Measurements from ENCODE around the gene ZIC2. TPM values are rescaled to one million over a fixed set of nuclear protein-coding genes. Genes with fewer than 3 reads are reported as not detected.

ZIC2 gene
- total and polyA plus RNA-seq, 4 donors: 0.18 TPM; not detected in 3

DNA sequence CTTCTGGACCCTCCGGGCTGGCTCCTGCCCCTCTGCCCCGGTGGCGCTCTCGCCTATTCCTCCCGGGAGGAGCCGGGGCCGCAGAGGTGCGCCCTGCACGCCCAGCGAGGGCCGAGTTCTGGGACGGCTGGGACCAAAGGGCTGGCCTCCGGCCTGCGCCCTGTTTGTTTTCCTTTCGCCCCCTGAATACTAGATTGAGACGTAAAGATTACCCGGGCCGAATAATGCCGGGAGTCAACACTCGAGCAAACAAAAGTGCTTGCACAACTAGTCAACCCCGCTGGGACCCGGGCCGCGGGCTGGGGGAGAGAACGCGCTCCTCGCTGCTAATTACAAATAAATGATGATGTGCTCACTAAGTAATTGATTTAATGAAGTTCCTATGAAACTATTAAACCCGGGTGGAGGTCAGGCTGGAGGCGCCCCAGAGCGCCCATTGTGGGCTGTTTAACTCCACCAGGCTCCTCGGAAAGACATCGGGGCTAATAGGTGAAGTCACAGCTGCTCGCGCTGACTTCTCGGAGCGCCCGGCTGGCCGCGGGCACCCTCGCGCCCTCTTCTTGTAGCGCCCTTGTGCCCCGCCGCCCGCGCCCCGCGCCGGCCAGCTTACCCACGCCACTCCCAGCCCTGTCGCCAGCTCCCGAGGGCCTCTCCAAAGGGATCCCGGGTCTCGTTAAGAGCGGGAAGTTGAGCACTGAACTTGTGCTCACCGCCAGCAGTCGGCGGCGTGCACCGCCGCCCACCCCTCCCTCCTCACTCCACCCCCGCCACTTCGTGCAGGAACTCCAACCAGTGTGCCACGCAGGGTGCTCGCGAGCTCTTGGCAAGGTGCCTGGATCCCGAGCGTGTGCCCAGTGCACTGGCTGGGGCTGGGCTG is 24.9 kb upstream of the ZIC2 start:
- no peak for ATAC-seq (ENCODE audit: low FRiP score)

DNA sequence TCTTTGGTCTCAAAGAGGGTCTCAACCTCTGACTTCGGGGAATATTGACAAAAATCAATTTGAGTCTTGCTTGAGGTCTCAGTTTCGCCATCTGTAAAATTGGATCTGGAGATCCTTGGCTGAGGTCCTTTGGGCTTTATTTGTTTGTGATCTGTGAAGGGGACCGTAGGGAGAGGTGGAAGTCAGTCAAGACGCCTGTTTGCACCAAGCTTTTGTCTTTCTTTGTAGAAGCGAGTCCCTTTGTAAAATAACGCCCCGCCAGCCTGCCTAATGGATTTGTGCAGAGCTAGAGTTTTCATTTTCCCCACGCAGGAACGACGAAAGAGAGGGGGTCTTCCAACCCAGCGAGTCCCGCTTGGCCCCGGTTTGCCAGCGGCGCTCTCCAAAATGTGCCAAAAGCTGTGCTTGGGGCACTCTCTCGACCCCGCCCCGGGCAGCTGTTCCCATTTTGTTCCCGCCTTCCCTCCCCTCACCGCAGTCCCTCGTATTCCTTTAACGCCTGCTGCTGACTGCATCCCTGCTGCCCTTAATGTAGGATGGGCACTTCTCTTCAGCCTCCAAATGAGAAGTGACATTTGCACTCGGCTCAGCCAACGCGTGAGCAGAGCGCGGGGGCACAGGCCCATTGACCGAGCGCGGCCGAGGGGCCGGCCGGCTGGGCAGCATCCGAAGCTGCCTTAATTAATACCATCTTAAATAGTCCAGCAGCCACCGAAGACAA is 23.0 kb upstream of the ZIC2 start:
- Histone ChIP-seq H3K4me3 (ENCODE audit: low read length in 2 of 2) (no peak overlapping the region), H3K9me3 (ENCODE audit: control insufficient read depth, low read length) (no peaks in the 10 kb centered on the region), H3K27ac (ENCODE audit: low read depth in 1 of 2, low read length in 2 of 2) (no peak overlapping the region), H3K4me1 (ENCODE audit: control insufficient read depth in 1 of 2, insufficient read depth in 2 of 2, low read length in 2 of 2) (no peaks in the 10 kb centered on the region), H3K36me3 (ENCODE audit: control insufficient read depth in 1 of 2, insufficient read depth in 2 of 2, low read length in 1 of 2) (no peaks in the 10 kb centered on the region), H3K27me3 (ENCODE audit: control insufficient read depth in 1 of 2, insufficient read depth in 2 of 2, low read length in 1 of 2) (no peaks in the 10 kb centered on the region)
- WGBS, 2 donors: 13 to 14% methylated on average over 35 of the region's 35 CpGs
- no peak for ATAC-seq (ENCODE audit: low FRiP score)
- intact Hi-C loops (cut with DNase I): no loop called here
- DNase-seq: no peak

More for the DNA sequence above, 24.9 kb upstream of the ZIC2 start:
- intact Hi-C loops (cut with DNase I): no loop called here
- WGBS, 2 donors: 2 to 3% methylated on average over 61 to 68 of the region's 68 CpGs
- no peak for DNase-seq
- no peaks in the 10 kb centered on the region for H3K36me3 ChIP-seq (ENCODE audit: control insufficient read depth in 1 of 2, insufficient read depth in 2 of 2, low read length in 1 of 2)
- H3K27ac ChIP-seq (ENCODE audit: low read depth in 1 of 2, low read length in 2 of 2): no peak overlapping the region
- H3K27me3 ChIP-seq (ENCODE audit: control insufficient read depth in 1 of 2, insufficient read depth in 2 of 2, low read length in 1 of 2): no peaks in the 10 kb centered on the region
- H3K4me3 ChIP-seq (ENCODE audit: low read length in 2 of 2): no peak overlapping the region
- no peaks in the 10 kb centered on the region for H3K9me3 ChIP-seq (ENCODE audit: control insufficient read depth, low read length)
- H3K4me1 ChIP-seq (ENCODE audit: control insufficient read depth in 1 of 2, insufficient read depth in 2 of 2, low read length in 2 of 2): no peaks in the 10 kb centered on the region

GRCh38 chr13:99959127-99959539 is 22.5 kb upstream of the ZIC2 start:
- no peaks in the 10 kb centered on the region for H3K27me3 ChIP-seq (ENCODE audit: control insufficient read depth in 1 of 2, insufficient read depth in 2 of 2, low read length in 1 of 2)
- H3K36me3 ChIP-seq (ENCODE audit: control insufficient read depth in 1 of 2, insufficient read depth in 2 of 2, low read length in 1 of 2): no peaks in the 10 kb centered on the region
- no peaks in the 10 kb centered on the region for H3K9me3 ChIP-seq (ENCODE audit: control insufficient read depth, low read length)
- intact Hi-C loops (cut with DNase I): no loop called here
- DNase-seq (no peak), ATAC-seq (ENCODE audit: low FRiP score) (no peak)
- H3K4me3 ChIP-seq (ENCODE audit: low read length in 2 of 2): no peak overlapping the region
- WGBS, 2 donors: 20% methylated on average over 10 of the region's 10 CpGs
- H3K27ac ChIP-seq (ENCODE audit: low read depth in 1 of 2, low read length in 2 of 2): no peak overlapping the region
- H3K4me1 ChIP-seq (ENCODE audit: control insufficient read depth in 1 of 2, insufficient read depth in 2 of 2, low read length in 2 of 2): no peaks in the 10 kb centered on the region

DNA sequence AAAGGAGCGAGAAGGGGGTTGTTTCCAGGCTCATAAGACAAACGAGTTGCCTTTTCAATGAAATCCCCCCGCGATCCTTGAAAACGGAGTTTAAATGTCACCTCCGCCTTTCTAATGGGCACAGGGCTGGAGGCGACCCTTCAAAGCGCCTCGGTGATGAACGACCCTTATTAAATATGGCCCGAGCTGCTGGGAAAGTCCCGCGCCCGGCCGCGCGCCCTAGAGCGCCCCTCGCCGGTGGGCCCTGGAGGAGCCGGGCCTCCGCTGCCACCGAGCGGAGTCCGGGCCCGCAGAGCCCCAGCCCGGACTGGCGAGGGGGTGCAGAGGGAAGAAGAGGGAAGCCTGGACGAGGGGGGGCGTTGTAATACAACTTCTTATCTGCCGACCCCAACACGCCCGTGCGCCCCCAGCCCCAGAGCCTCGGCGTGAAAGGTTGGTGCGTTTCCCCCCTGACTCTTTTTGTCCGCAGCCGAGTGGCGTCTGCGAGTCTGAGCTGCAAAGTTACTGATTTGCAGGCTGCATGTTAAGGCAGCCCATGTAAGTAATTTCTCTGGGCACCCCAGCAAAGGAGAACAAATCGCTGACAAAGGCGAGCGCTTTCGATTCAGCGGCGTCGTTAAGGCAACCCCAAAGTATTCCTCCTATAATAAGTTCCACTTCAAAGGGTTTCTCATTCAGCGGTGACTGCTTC is 21.9 kb upstream of the ZIC2 start:
- intact Hi-C loops (cut with DNase I): no loop called here
- H3K27ac ChIP-seq (ENCODE audit: low read depth in 1 of 2, low read length in 2 of 2): no peak overlapping the region
- no peaks in the 10 kb centered on the region for H3K27me3 ChIP-seq (ENCODE audit: control insufficient read depth in 1 of 2, insufficient read depth in 2 of 2, low read length in 1 of 2)
- ATAC-seq (ENCODE audit: low FRiP score): no peak
- no peaks in the 10 kb centered on the region for H3K36me3 ChIP-seq (ENCODE audit: control insufficient read depth in 1 of 2, insufficient read depth in 2 of 2, low read length in 1 of 2)
- no peak for DNase-seq
- 5 to 8% methylated on average over 49 of the region's 49 CpGs for WGBS, 2 donors
- H3K9me3 ChIP-seq (ENCODE audit: control insufficient read depth, low read length): no peaks in the 10 kb centered on the region
- H3K4me3 ChIP-seq (ENCODE audit: low read length in 2 of 2): no peak overlapping the region
- no peaks in the 10 kb centered on the region for H3K4me1 ChIP-seq (ENCODE audit: control insufficient read depth in 1 of 2, insufficient read depth in 2 of 2, low read length in 2 of 2)

DNA sequence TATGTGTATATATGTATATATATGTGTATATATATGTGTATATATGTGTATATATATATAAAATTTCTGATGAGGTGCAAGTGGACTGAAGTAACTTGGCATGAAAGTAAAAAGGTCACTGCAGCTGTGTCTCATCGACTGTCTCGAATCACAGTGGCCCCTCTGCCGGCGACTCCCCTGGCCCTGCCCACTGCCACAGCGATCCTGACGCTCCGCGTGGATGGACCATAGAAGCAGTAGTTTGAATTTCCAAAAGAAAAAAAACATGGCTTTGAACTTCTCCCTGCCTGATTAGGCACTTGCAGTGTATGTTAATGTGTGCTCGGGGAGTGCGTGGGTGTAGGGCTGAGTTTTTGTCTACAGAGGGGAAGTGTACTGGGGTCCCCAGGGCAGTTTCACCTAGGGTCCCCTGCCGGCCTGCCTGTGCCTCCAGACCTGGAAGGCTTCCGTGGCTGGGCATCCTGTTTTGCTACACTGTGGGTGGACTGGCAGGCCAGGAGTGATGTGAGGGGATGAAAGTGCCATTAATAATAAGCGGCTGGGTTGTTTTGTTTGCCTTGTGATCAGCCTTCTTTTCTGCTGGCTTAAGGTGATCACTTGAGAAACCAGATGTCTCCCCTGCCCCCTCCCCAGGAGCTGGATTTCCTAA is 20.8 kb upstream of the ZIC2 start:
- no peak overlapping the region for H3K27ac ChIP-seq (ENCODE audit: low read depth in 1 of 2, low read length in 2 of 2)
- no peak for ATAC-seq (ENCODE audit: low FRiP score)
- intact Hi-C loops (cut with DNase I): no loop called here
- H3K4me1 ChIP-seq (ENCODE audit: control insufficient read depth in 1 of 2, insufficient read depth in 2 of 2, low read length in 2 of 2): no peaks in the 10 kb centered on the region
- no peak overlapping the region for H3K4me3 ChIP-seq (ENCODE audit: low read length in 2 of 2)
- DNase-seq: no peak
- WGBS, 2 donors: 17 to 27% methylated on average over 13 of the region's 13 CpGs
- H3K36me3 ChIP-seq (ENCODE audit: control insufficient read depth in 1 of 2, insufficient read depth in 2 of 2, low read length in 1 of 2): no peaks in the 10 kb centered on the region
- no peaks in the 10 kb centered on the region for H3K27me3 ChIP-seq (ENCODE audit: control insufficient read depth in 1 of 2, insufficient read depth in 2 of 2, low read length in 1 of 2)
- no peaks in the 10 kb centered on the region for H3K9me3 ChIP-seq (ENCODE audit: control insufficient read depth, low read length)

DNA sequence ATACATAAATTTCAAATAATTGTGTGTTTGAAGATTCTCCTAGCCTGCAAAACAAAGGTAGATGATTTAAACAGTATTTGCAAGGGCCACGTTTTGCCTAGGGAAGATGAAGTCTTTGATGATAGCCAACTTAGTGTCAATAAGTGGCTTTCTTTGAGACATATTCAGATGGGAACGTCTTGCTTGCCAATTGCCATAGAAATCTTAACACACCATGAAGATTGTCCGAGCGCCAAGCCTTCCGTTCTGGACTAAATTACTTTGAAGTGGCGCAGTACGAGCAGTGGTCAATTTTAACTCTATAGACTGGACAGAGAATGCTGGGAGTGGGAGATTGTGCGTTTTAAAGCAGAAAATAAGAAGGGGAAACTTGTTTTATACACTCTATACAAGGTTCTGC is 19.9 kb upstream of the ZIC2 start:
- no peaks in the 10 kb centered on the region for H3K36me3 ChIP-seq (ENCODE audit: control insufficient read depth in 1 of 2, insufficient read depth in 2 of 2, low read length in 1 of 2)
- no peaks in the 10 kb centered on the region for H3K27me3 ChIP-seq (ENCODE audit: control insufficient read depth in 1 of 2, insufficient read depth in 2 of 2, low read length in 1 of 2)
- intact Hi-C loops (cut with DNase I): no loop called here
- H3K9me3 ChIP-seq (ENCODE audit: control insufficient read depth, low read length): no peaks in the 10 kb centered on the region
- H3K4me1 ChIP-seq (ENCODE audit: control insufficient read depth in 1 of 2, insufficient read depth in 2 of 2, low read length in 2 of 2): no peaks in the 10 kb centered on the region
- H3K27ac ChIP-seq (ENCODE audit: low read depth in 1 of 2, low read length in 2 of 2): no peak overlapping the region
- whole genome bisulfite sequencing, 2 donors: 66 to 69% methylated on average over 8 of the region's 8 CpGs
- DNase-seq: no peak
- no peak overlapping the region for H3K4me3 ChIP-seq (ENCODE audit: low read length in 2 of 2)
- ATAC-seq (ENCODE audit: low FRiP score): no peak

DNA sequence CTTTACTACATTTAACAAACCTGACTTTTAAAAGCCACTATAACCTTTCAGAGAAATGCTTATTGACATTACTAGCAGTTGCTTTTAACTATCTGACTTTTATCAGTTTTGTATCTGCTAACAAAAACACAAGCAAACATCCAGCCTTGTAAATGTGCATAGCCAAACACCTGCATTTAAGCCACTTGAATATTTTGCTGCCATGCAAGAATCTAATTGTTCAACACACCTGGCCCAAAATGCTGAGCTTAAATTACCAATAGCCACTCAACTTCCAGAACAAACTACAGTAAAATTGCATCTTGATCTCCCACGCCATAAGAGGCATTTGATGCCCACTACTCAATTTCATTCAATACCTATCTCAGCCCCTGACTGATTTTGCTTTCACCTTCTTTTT is 19.3 kb upstream of the ZIC2 start:
- H3K9me3 ChIP-seq (ENCODE audit: control insufficient read depth, low read length): no peaks in the 10 kb centered on the region
- H3K4me1 ChIP-seq (ENCODE audit: control insufficient read depth in 1 of 2, insufficient read depth in 2 of 2, low read length in 2 of 2): no peaks in the 10 kb centered on the region
- H3K4me3 ChIP-seq (ENCODE audit: low read length in 2 of 2): no peak overlapping the region
- H3K27me3 ChIP-seq (ENCODE audit: control insufficient read depth in 1 of 2, insufficient read depth in 2 of 2, low read length in 1 of 2): no peaks in the 10 kb centered on the region
- H3K36me3 ChIP-seq (ENCODE audit: control insufficient read depth in 1 of 2, insufficient read depth in 2 of 2, low read length in 1 of 2): no peaks in the 10 kb centered on the region
- no peak overlapping the region for H3K27ac ChIP-seq (ENCODE audit: low read depth in 1 of 2, low read length in 2 of 2)
- DNase-seq (no peak), ATAC-seq (ENCODE audit: low FRiP score) (no peak)
- WGBS, 2 donors: 78% methylated on average over 1 of the region's 1 CpG
- intact Hi-C loops (cut with DNase I): no loop called here

DNA sequence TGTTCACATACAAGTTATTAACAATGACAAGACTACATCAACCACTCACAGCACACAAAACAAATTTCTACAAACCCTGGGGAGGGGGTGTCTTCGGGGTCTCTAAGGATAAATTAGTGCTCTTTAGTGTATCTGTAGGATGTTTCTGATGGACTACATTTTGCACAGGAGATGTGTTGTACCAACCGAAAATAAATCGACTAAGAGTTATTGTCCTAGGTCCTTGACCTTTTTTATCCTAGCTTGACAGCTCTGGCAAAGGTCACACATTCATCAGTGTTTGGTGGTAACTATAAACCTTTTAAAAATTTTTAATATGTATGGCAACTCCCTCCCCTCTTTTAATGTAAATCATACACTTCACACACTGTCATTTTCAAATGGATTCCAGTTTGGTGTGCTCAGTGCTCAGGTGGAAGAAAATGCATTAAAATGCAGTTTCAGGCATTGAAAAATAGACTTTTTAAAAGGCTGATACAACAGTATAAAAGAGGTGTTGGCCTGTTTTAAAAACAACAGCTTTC is 17.7 kb upstream of the ZIC2 start:
- intact Hi-C loops (cut with DNase I): no loop called here
- DNase-seq (no peak), ATAC-seq (ENCODE audit: low FRiP score) (no peak)
- WGBS, 2 donors: 38 to 43% methylated on average over 3 of the region's 3 CpGs
- Histone ChIP-seq H3K4me1 (ENCODE audit: control insufficient read depth in 1 of 2, insufficient read depth in 2 of 2, low read length in 2 of 2) (no peaks in the 10 kb centered on the region), H3K9me3 (ENCODE audit: control insufficient read depth, low read length) (no peaks in the 10 kb centered on the region), H3K27ac (ENCODE audit: low read depth in 1 of 2, low read length in 2 of 2) (no peak overlapping the region), H3K36me3 (ENCODE audit: control insufficient read depth in 1 of 2, insufficient read depth in 2 of 2, low read length in 1 of 2) (no peaks in the 10 kb centered on the region), H3K27me3 (ENCODE audit: control insufficient read depth in 1 of 2, insufficient read depth in 2 of 2, low read length in 1 of 2) (no peaks in the 10 kb centered on the region), H3K4me3 (ENCODE audit: low read length in 2 of 2) (no peak overlapping the region)

All from aorta (tissue), 5 donors.